Mesendoderm (in vitro differentiated cells): ENCODE data around the gene KRT80.

Experiments used
- DNase-seq: peaks from one replicate; pipeline ENCODE4 v3.0.0; 2013
- H2AK5ac ChIP-seq: 2 replicates; pipeline ENCODE4 v1.6.1; 2013; ENCODE audit warnings: low read length, inconsistent platforms
- H2BK120ac ChIP-seq: 2 replicates; pipeline ENCODE4 v1.6.1; 2013; ENCODE audit warnings: low read depth, mild to moderate bottlenecking, low read length, moderate library complexity, mixed read lengths
- H2BK15ac ChIP-seq: replicated peaks from 2 replicates; pipeline ENCODE4 v1.6.1; 2013; ENCODE audit warnings: low read depth, mild to moderate bottlenecking, moderate library complexity
- H2BK5ac ChIP-seq: 2 replicates; pipeline ENCODE4 v1.6.1; 2013; ENCODE audit warnings: low read length, inconsistent platforms
- H3K18ac ChIP-seq: 2 replicates; pipeline ENCODE4 v1.6.1; 2013; ENCODE audit warnings: mild to moderate bottlenecking, low read length, mixed read lengths
- H3K23ac ChIP-seq: one replicate; pipeline ENCODE4 v1.6.1; 2013; ENCODE audit warnings: low read length
- H3K27ac ChIP-seq: 2 replicates; pipeline ENCODE4 v1.5.1; 2013; ENCODE audit warnings: low read depth, mild to moderate bottlenecking, inconsistent platforms, low read length, moderate library complexity
- H3K27me3 ChIP-seq: 2 replicates; pipeline ENCODE4 v1.6.1; 2013; ENCODE audit warnings: low read length, control low read depth, mild to moderate bottlenecking, inconsistent platforms; ENCODE audit not compliant: insufficient read depth, poor library complexity
- H3K36me3 ChIP-seq: 2 replicates; pipeline ENCODE4 v1.6.1; 2013; ENCODE audit warnings: low read length, inconsistent platforms; ENCODE audit not compliant: control insufficient read depth, insufficient read depth
- H3K4ac ChIP-seq: one replicate; pipeline ENCODE4 v1.6.1; 2013; ENCODE audit warnings: low read depth, mild to moderate bottlenecking, low read length, moderate library complexity
- H3K4me1 ChIP-seq: 2 replicates; pipeline ENCODE4 v1.6.1; 2013; ENCODE audit warnings: low read depth, low read length, inconsistent platforms; ENCODE audit not compliant: control insufficient read depth
- H3K4me2 ChIP-seq: 2 replicates; pipeline ENCODE4 v1.6.1; 2013; ENCODE audit warnings: low read length
- H3K4me3 ChIP-seq: 2 replicates; pipeline ENCODE4 v1.5.1; 2013; ENCODE audit warnings: mild to moderate bottlenecking, low read length
- H3K56ac ChIP-seq: one replicate; pipeline ENCODE4 v1.6.1; 2013; ENCODE audit warnings: low read length
- H3K79me1 ChIP-seq: 2 replicates; pipeline ENCODE4 v1.6.1; 2013; ENCODE audit warnings: low read length, inconsistent platforms
- H3K79me2 ChIP-seq: 2 replicates; pipeline ENCODE4 v1.6.1; 2013; ENCODE audit warnings: mild to moderate bottlenecking, low read length; ENCODE audit not compliant: control insufficient read depth, insufficient read depth
- H3K9ac ChIP-seq: 2 replicates; pipeline ENCODE4 v1.6.1; 2013; ENCODE audit warnings: low read length, inconsistent platforms
- H4K5ac ChIP-seq: one replicate; pipeline ENCODE4 v1.6.1; 2013; ENCODE audit warnings: low read length
- H4K8ac ChIP-seq: one replicate; pipeline ENCODE4 v1.6.1; 2013; ENCODE audit warnings: low read depth, mild to moderate bottlenecking, control low read depth, low read length, moderate library complexity
- WGBS: extraction: QIAGEN DNeasy Blood & Tissue Kit; methylation state at CpG from one replicate; pipeline ENCODE4 v1.1.7; 2013; ENCODE audit warnings: low lambda C conversion rate, missing lambda C conversion rate; ENCODE audit not compliant: insufficient coverage; ENCODE audit errors: extremely low coverage; 5-methylcytosine and 5-hydroxymethylcytosine counted together

KRT80 gene

GRCh38 chr12:52224151-52224550 lies 32.3 kb upstream of the KRT80 start:
- no CpG with 5 or more reads among the region's 3 CpGs for WGBS
- no peak overlapping the region for H4K5ac ChIP-seq
- no peaks in the 10 kb centered on the region for H3K36me3 ChIP-seq
- no peak overlapping the region for H3K56ac ChIP-seq
- no peak overlapping the region for H3K23ac ChIP-seq
- no peak overlapping the region for H2BK5ac ChIP-seq
- no peak overlapping the region for H3K4ac ChIP-seq
- no peak overlapping the region for H4K8ac ChIP-seq
- no peaks in the 10 kb centered on the region for H3K79me2 ChIP-seq
- H2BK120ac ChIP-seq, result no peak overlapping the region
- no peaks in the 10 kb centered on the region for H3K4me1 ChIP-seq
- no peak overlapping the region for H3K9ac ChIP-seq
- no peak overlapping the region for H3K18ac ChIP-seq
- no peak overlapping the region for H2AK5ac ChIP-seq
- no peaks in the 10 kb centered on the region for H3K79me1 ChIP-seq
- no peak for DNase-seq
- H3K4me3 ChIP-seq, result no peak overlapping the region
- H2BK15ac ChIP-seq, result no peak overlapping the region
- H3K4me2 ChIP-seq, result no peak overlapping the region
- H3K27ac ChIP-seq, result no peak overlapping the region
- H3K27me3 ChIP-seq, result no peaks in the 10 kb centered on the region

- no peaks in the 10 kb centered on the region for H3K36me3 ChIP-seq
- no peak for DNase-seq
- WGBS, result no CpG with 5 or more reads among the region's 5 CpGs
These were observed 31.7 kb upstream of the KRT80 start for GRCh38 chr12:52223406-52224039.

GRCh38 chr12:52222692-52223091 lies 30.9 kb upstream of the KRT80 start:
- H3K36me3 ChIP-seq, result no peaks in the 10 kb centered on the region
- H3K27me3 ChIP-seq, result no peaks in the 10 kb centered on the region
- no peaks in the 10 kb centered on the region for H3K79me1 ChIP-seq
- H3K4me3 ChIP-seq, result no peak overlapping the region
- H2BK120ac ChIP-seq, result no peak overlapping the region
- no peak overlapping the region for H3K4me2 ChIP-seq
- H3K18ac ChIP-seq, result no peak overlapping the region
- H3K27ac ChIP-seq, result no peak overlapping the region
- no peak overlapping the region for H3K9ac ChIP-seq
- H3K23ac ChIP-seq, result no peak overlapping the region
- H3K4ac ChIP-seq, result no peak overlapping the region
- H3K4me1 ChIP-seq, result no peaks in the 10 kb centered on the region
- no peak overlapping the region for H3K56ac ChIP-seq
- no peak overlapping the region for H2BK5ac ChIP-seq
- no CpG with 5 or more reads among the region's 4 CpGs for WGBS
- no peak overlapping the region for H4K5ac ChIP-seq
- no peaks in the 10 kb centered on the region for H3K79me2 ChIP-seq
- no peak overlapping the region for H2BK15ac ChIP-seq
- no peak for DNase-seq
- H4K8ac ChIP-seq, result no peak overlapping the region
- no peak overlapping the region for H2AK5ac ChIP-seq

More at GRCh38 chr12:52223406-52224039, 31.7 kb upstream of the KRT80 start:
- H3K56ac ChIP-seq, result no peak overlapping the region
- H3K4ac ChIP-seq, result no peak overlapping the region
- H3K27ac ChIP-seq, result no peak overlapping the region
- no peak overlapping the region for H3K23ac ChIP-seq
- no peaks in the 10 kb centered on the region for H3K27me3 ChIP-seq
- no peak overlapping the region for H3K9ac ChIP-seq
- no peak overlapping the region for H2BK120ac ChIP-seq
- no peak overlapping the region for H2BK5ac ChIP-seq
- no peak overlapping the region for H2BK15ac ChIP-seq
- no peak overlapping the region for H3K18ac ChIP-seq
- no peak overlapping the region for H3K4me2 ChIP-seq
- H3K79me1 ChIP-seq, result no peaks in the 10 kb centered on the region
- H3K4me3 ChIP-seq, result no peak overlapping the region
- no peaks in the 10 kb centered on the region for H3K4me1 ChIP-seq
- no peak overlapping the region for H2AK5ac ChIP-seq
- no peak overlapping the region for H4K8ac ChIP-seq
- H3K79me2 ChIP-seq, result no peaks in the 10 kb centered on the region
- H4K5ac ChIP-seq, result no peak overlapping the region

GRCh38 chr12:52221912-52222457 lies 30.2 kb upstream of the KRT80 start:
- Histone ChIP-seq H4K8ac (no peak overlapping the region), H3K36me3 (no peaks in the 10 kb centered on the region), H3K4me3 (no peak overlapping the region), H2AK5ac (no peak overlapping the region), H3K79me2 (no peaks in the 10 kb centered on the region), H4K5ac (no peak overlapping the region), H3K18ac (no peak overlapping the region), H3K9ac (no peak overlapping the region), H3K27me3 (no peaks in the 10 kb centered on the region), H3K23ac (peak overlapping the region; percentile 25), H3K27ac (no peak overlapping the region), H3K4me1 (no peaks in the 10 kb centered on the region), H2BK15ac (no peak overlapping the region), H2BK5ac (no peak overlapping the region), H3K79me1 (no peaks in the 10 kb centered on the region), H3K4me2 (no peak overlapping the region), H3K4ac (no peak overlapping the region), H2BK120ac (no peak overlapping the region), H3K56ac (no peak overlapping the region)
- no CpG with 5 or more reads among the region's 8 CpGs for WGBS
- DNase-seq, result peak; percentile 70

- H4K5ac ChIP-seq, result no peak overlapping the region
- no peaks in the 10 kb centered on the region for H3K79me1 ChIP-seq
- H3K4me3 ChIP-seq, result no peak overlapping the region
- no peaks in the 10 kb centered on the region for H3K79me2 ChIP-seq
- H3K4me2 ChIP-seq, result no peak overlapping the region
- no peak overlapping the region for H3K56ac ChIP-seq
- no peak overlapping the region for H3K4ac ChIP-seq
- H3K27ac ChIP-seq, result no peak overlapping the region
- H2BK15ac ChIP-seq, result no peak overlapping the region
- H4K8ac ChIP-seq, result no peak overlapping the region
- no peaks in the 10 kb centered on the region for H3K4me1 ChIP-seq
- H3K9ac ChIP-seq, result no peak overlapping the region
- WGBS, result no CpG with 5 or more reads among the region's 4 CpGs
- no peak overlapping the region for H2AK5ac ChIP-seq
- no peak overlapping the region for H3K18ac ChIP-seq
- no peaks in the 10 kb centered on the region for H3K36me3 ChIP-seq
- no peak overlapping the region for H3K23ac ChIP-seq
- no peak overlapping the region for H2BK120ac ChIP-seq
- no peak overlapping the region for H2BK5ac ChIP-seq
- no peaks in the 10 kb centered on the region for H3K27me3 ChIP-seq
- no peak for DNase-seq
These were observed 29.4 kb upstream of the KRT80 start for GRCh38 chr12:52221070-52221781.
